ENCODE results near the gene ECE2. TPM values are rescaled to one million over a fixed set of nuclear protein-coding genes. Genes with fewer than 3 reads are reported as not detected.
"Not testable (repeated sequence)": the region's sequence is repeated elsewhere in the genome, so short reads cannot be mapped to it uniquely, and the experiment has no call there.

ECE2 gene
- total RNA-seq, 1 experiment from 2014 or later: 0.46 TPM

DNA sequence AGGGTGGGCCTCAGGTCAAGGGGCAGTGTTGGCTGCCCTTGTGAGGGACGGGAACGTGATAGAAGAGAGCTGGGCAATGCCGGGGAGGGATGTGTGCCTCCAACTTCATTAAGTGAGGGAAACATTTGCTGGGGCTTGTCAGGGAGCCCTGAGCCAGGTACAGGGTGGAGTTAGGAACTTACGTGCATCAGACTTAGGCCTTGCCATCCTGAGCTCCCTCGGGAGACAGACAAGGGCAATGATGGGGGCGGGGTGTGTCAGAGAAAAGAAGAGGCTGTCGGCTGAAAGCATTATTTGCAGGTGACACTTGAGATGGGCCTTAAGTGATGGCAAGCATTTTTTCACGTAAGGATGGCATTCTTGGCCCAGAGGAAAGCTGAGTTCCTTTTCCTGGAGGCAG lies 63.2 kb downstream of the ECE2 start:
- no peak for DNase-seq (ENCODE audit: low spot score)
- no peaks in the 10 kb centered on the region for H3K9me3 Mint-ChIP-seq
- peak overlapping the region; percentile 92 for H3K4me3 Mint-ChIP-seq
- no peak overlapping the region for H3K27ac Mint-ChIP-seq
- CTCF ChIA-PET: interaction anchor here (0.8 to 2.5 kb wide), 14 partner anchors 12 to 203 kb away, joined by 3 to 25 read pairs (median 4); partner anchors contain the start of genes CLCN2 and POLR2H
- peaks cover 40% of the 10 kb centered on the region for H3K4me1 Mint-ChIP-seq
- POLR2A ChIA-PET: interaction anchor here (0.6 to 1.6 kb wide), 4 partner anchors 9 to 434 kb away, joined by 3 to 13 read pairs (median 4); partner anchors contain the start of genes ABCF3, CLCN2 and POLR2H
- H3K36me3 Mint-ChIP-seq: peaks cover 20% of the 10 kb centered on the region
- ATAC-seq: no peak
- TF ChIP-seq RORB (CRISPR knock-in tag; IDR thresholded peaks at IDR 0.05) (no peak), IRF1 (CRISPR knock-in tag; IDR thresholded peaks at IDR 0.05) (no peak), SP1 (CRISPR knock-in tag; conservative IDR thresholded peaks at IDR 0.05) (no peak), JAZF1 (CRISPR knock-in tag; IDR thresholded peaks at IDR 0.05) (no peak), TCF7 (CRISPR knock-in tag; IDR thresholded peaks at IDR 0.05; ENCODE audit: low read depth) (no peak), ZNF416 (CRISPR knock-in tag; IDR thresholded peaks at IDR 0.05) (no peak), MXD4 (CRISPR knock-in tag; IDR thresholded peaks at IDR 0.05; ENCODE audit: borderline replicate concordance) (no peak), ZBTB43 (CRISPR knock-in tag; IDR thresholded peaks at IDR 0.05) (no peak), ELF4 (CRISPR knock-in tag; IDR thresholded peaks at IDR 0.05; ENCODE audit: low read depth) (no peak), ESRRA (CRISPR knock-in tag; IDR thresholded peaks at IDR 0.05; ENCODE audit: borderline replicate concordance) (no peak)
- TF ChIP-seq, protein P1, sequence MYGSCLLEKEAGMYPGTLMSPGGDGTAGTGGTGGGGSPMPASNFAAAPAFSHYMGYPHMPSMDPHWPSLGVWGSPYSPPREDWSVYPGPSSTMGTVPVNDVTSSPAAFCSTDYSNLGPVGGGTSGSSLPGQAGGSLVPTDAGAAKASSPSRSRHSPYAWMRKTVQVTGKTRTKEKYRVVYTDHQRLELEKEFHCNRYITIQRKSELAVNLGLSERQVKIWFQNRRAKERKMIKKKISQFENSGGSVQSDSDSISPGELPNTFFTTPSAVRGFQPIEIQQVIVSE (CRISPR knock-in tag; IDR thresholded peaks at IDR 0.05; ENCODE audit: borderline replicate concordance): no peak
- H3K27me3 Mint-ChIP-seq (ENCODE audit: low read depth): no peaks in the 10 kb centered on the region

DNA sequence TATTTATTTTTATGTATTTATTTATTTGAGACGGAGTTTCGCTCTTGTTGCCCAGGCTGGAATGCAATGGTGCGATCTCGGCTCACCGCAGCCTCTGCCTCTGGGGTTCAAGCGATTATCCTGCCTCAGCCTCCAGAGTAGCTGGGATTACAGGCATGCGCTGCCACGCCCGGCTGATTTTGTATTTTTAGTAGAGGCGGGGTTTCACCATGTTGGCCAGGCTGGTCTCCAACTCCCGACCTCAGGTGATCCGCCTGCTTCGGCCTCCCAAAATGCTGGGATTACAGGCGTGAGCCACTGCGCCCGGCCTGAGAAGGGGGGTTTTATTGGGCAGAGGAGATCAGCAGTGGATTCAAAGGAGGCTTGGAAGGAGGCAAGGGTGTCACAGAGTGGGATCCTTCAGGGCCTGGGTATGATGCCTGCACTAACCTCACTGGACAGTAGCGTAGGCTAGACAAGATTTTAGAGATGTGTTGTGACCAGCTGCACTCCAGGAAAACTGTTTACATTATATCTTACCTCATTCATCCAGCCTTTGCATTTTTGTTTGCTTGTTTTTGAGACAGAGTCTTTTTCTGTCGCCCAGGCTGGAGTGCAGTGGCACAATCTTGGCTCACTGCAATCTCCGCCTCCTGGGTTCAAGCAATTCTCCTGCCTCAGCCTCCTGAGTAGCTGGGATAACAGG lies 63.8 kb downstream of the ECE2 start:
- POLR2A ChIA-PET: interaction anchor here (1.2 kb wide), 1 partner anchor 8 kb away, joined by 5 read pairs; no protein-coding TSS in a partner anchor
- H3K27ac Mint-ChIP-seq; H3K27me3 Mint-ChIP-seq (ENCODE audit: low read depth); ATAC-seq; DNase-seq (ENCODE audit: low spot score); H3K9me3 Mint-ChIP-seq; H3K4me3 Mint-ChIP-seq: not testable (repeated sequence)
- Mint-ChIP-seq H3K36me3 (peaks cover 16% of the 10 kb centered on the region; the same call in 1 of the 2 replicates), H3K4me1 (peaks cover 40% of the 10 kb centered on the region)
- CTCF ChIA-PET: interaction anchor here (1.2 to 2.5 kb wide), 4 partner anchors 15 to 174 kb away, joined by 3 to 25 read pairs (median 13); no protein-coding TSS in a partner anchor

- no peaks in the 10 kb centered on the region for H3K27me3 Mint-ChIP-seq (ENCODE audit: low read depth)
Observed at GRCh38 chr3:184341925-184342324, 66.1 kb downstream of the ECE2 start.

More at GRCh38 chr3:184341925-184342324, 66.1 kb downstream of the ECE2 start:
- H3K4me1 Mint-ChIP-seq: peaks cover 40% of the 10 kb centered on the region
- TF ChIP-seq ELF4 (CRISPR knock-in tag; IDR thresholded peaks at IDR 0.05; ENCODE audit: low read depth) (no peak), ZNF281 (CRISPR knock-in tag; IDR thresholded peaks at IDR 0.05) (no peak), ATF6 (CRISPR knock-in tag; IDR thresholded peaks at IDR 0.05) (no peak), NFATC4 (CRISPR knock-in tag; IDR thresholded peaks at IDR 0.05) (no peak), ZNF219 (CRISPR knock-in tag; IDR thresholded peaks at IDR 0.05; ENCODE audit: borderline replicate concordance) (no peak)
- TF ChIP-seq, protein P2, sequence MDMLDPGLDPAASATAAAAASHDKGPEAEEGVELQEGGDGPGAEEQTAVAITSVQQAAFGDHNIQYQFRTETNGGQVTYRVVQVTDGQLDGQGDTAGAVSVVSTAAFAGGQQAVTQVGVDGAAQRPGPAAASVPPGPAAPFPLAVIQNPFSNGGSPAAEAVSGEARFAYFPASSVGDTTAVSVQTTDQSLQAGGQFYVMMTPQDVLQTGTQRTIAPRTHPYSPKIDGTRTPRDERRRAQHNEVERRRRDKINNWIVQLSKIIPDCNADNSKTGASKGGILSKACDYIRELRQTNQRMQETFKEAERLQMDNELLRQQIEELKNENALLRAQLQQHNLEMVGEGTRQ (CRISPR knock-in tag; IDR thresholded peaks at IDR 0.05): no peak
- TF ChIP-seq, protein P1 (CRISPR knock-in tag; IDR thresholded peaks at IDR 0.05; ENCODE audit: borderline replicate concordance): no peak
- DNase-seq (ENCODE audit: low spot score) (no peak), ATAC-seq (no peak)
- POLR2A ChIA-PET: no interaction called here
- no peak overlapping the region for H3K4me3 Mint-ChIP-seq
- CTCF ChIA-PET: interaction anchor here (0.7 kb wide), 1 partner anchor 436 kb away, joined by 3 read pairs; no protein-coding TSS in a partner anchor
- no peaks in the 10 kb centered on the region for H3K9me3 Mint-ChIP-seq
- peaks cover 15% of the 10 kb centered on the region; the same call in 1 of the 2 replicates for H3K36me3 Mint-ChIP-seq
- H3K27ac Mint-ChIP-seq: no peak overlapping the region

Measured in WTC11 (cell line).